Neural progenitor cell (in vitro differentiated cells): Measurements from ENCODE around the gene ZNF174. TPM values are rescaled to one million over a fixed set of nuclear protein-coding genes. Genes with fewer than 3 reads are reported as not detected.

Source experiments
- DNase-seq: peaks from one replicate; pipeline ENCODE4 v3.0.0-alpha.2; 2016; ENCODE audit warnings: low spot score
- H2AFZ ChIP-seq: fragments of 200-600 bp; sonication (generic); replicated peaks from 2 replicates; pipeline ENCODE4 v1.6.1; 2016; ENCODE audit warnings: antibody characterized with exemption
- H3F3A ChIP-seq: fragments of 200-600 bp; sonication (generic); 2 replicates; pipeline ENCODE4 v1.6.1; 2016; ENCODE audit warnings: antibody characterized with exemption, low read depth
- H3K27ac ChIP-seq: fragments of 200-600 bp; sonication (generic); 2 replicates; pipeline ENCODE4 v1.5.1; 2016; ENCODE audit warnings: mild to moderate bottlenecking
- H3K27me3 ChIP-seq: fragments of 200-600 bp; sonication (generic); 2 replicates; pipeline ENCODE4 v1.6.1; 2016; ENCODE audit warnings: mild to moderate bottlenecking, moderate library complexity
- H3K36me3 ChIP-seq: fragments of 200-600 bp; sonication (generic); 2 replicates; pipeline ENCODE4 v1.5.1; 2016
- H3K4me1 ChIP-seq: fragments of 200-600 bp; sonication (generic); 2 replicates; pipeline ENCODE4 v1.6.1; 2016; ENCODE audit warnings: mixed run types
- H3K4me2 ChIP-seq: fragments of 200-600 bp; sonication (generic); 2 replicates; pipeline ENCODE4 v1.6.1; 2016
- H3K4me3 ChIP-seq: fragments of 200-600 bp; sonication (generic); 2 replicates; pipeline ENCODE4 v1.5.1; 2016
- H3K79me2 ChIP-seq: fragments of 200-600 bp; sonication (generic); 2 replicates; pipeline ENCODE4 v1.6.1; 2016; ENCODE audit warnings: low read depth
- H3K9ac ChIP-seq: fragments of 200-600 bp; sonication (generic); 2 replicates; pipeline ENCODE4 v1.6.1; 2016
- H3K9me3 ChIP-seq: fragments of 200-600 bp; sonication (generic); 2 replicates; pipeline ENCODE4 v1.5.1; 2016; ENCODE audit warnings: low read depth
- H4K20me1 ChIP-seq: fragments of 200-600 bp; sonication (generic); 2 replicates; pipeline ENCODE4 v1.6.1; 2016; ENCODE audit warnings: low read depth
- H3K27ac Mint-ChIP-seq: 3 replicates; pipeline ENCODE4 v1.8.0; 2021; ENCODE audit warnings: mixed read lengths
- H3K27me3 Mint-ChIP-seq: 2 replicates; pipeline ENCODE4 v1.8.0; 2022; ENCODE audit warnings: low read depth, mild to moderate bottlenecking, inconsistent platforms, moderate library complexity, mixed read lengths; ENCODE audit not compliant: insufficient read depth
- H3K36me3 Mint-ChIP-seq: 3 replicates; pipeline ENCODE4 v1.8.0; 2021; ENCODE audit warnings: mixed read lengths
- H3K4me1 Mint-ChIP-seq: 3 replicates; pipeline ENCODE4 v1.8.0; 2021; ENCODE audit warnings: mixed read lengths
- H3K4me3 Mint-ChIP-seq: 3 replicates; pipeline ENCODE4 v1.8.0; 2021; ENCODE audit warnings: mild to moderate bottlenecking, moderate library complexity, mixed read lengths
- H3K9me3 Mint-ChIP-seq: 3 replicates; pipeline ENCODE4 v1.8.0; 2020; ENCODE audit warnings: mixed read lengths
- CTCF ChIP-seq: fragments of 200-600 bp; sonication (generic); IDR thresholded peaks from 2 replicates; pipeline ENCODE4 v1.5.1; 2017; ENCODE audit warnings: antibody characterized with exemption, mild to moderate bottlenecking
- EZH2 ChIP-seq: fragments of 200-600 bp; sonication (generic); IDR thresholded peaks from 2 replicates; pipeline ENCODE4 v1.6.1; 2017; ENCODE audit warnings: antibody characterized with exemption, mild to moderate bottlenecking, moderate library complexity
- EZH2phosphoT487 ChIP-seq: fragments of 200-600 bp; sonication (generic); IDR thresholded peaks from 2 replicates; pipeline ENCODE4 v1.6.1; 2017; ENCODE audit warnings: antibody characterized with exemption
- total RNA-seq: library from RNA; depleted of rRNA; stranded (reverse); fragments of >200 nt; gene quantifications from 2 replicates; pipeline ENCODE4 v1.2.3, GENCODE V29; 2015; ENCODE audit warnings: low replicate concordance

The ZNF174 gene
- 9.9 and 17.8 TPM in 2 replicates for total RNA-seq

- peak; percentile 99 for DNase-seq
- H3K4me3 ChIP-seq = peak within 1 kb of the TSS; percentile 91
- H3K27ac ChIP-seq = no peak within 1 kb of the TSS
- H3K27ac Mint-ChIP-seq = peak within 1 kb of the TSS; percentile 90
- peaks cover 25% of the 10 kb centered on the region for H3K36me3 ChIP-seq
- no peaks in the 10 kb centered on the region for H3K4me1 ChIP-seq
- H3K4me2 ChIP-seq = peak within 1 kb of the TSS; percentile 86
- peaks cover 7% of the 10 kb centered on the region for H3K27me3 Mint-ChIP-seq
- peaks cover 42% of the 10 kb centered on the region for H3K79me2 ChIP-seq
- peak within 1 kb of the TSS; percentile 95 for H3K4me3 Mint-ChIP-seq
- TF ChIP-seq EZH2phosphoT487 (no peak), EZH2 (no peak), CTCF (no peak)
- peaks cover 47% of the 10 kb centered on the region for H3K9me3 Mint-ChIP-seq
- H3K9me3 ChIP-seq = peaks cover under 1% of the 10 kb centered on the region
- peak within 1 kb of the TSS; percentile 71 for H2AFZ ChIP-seq
- peak within 1 kb of the TSS; percentile 53 for H3K9ac ChIP-seq
- H3K4me1 Mint-ChIP-seq = peaks cover 11% of the 10 kb centered on the region
- peaks cover 61% of the 10 kb centered on the region for H3K36me3 Mint-ChIP-seq
- H3K27me3 ChIP-seq = no peaks in the 10 kb centered on the region
- H4K20me1 ChIP-seq = no peaks in the 10 kb centered on the region
- H3F3A ChIP-seq = peaks cover 17% of the 10 kb centered on the region
These were observed at the start of gene ZNF174, which contains the start of gene ZSCAN32 for GRCh38 chr16:3400779-3401688. TSS of gene ZNF174 (plus strand) at chr16:3401215. CDS start at chr16:3402005, 790 bp downstream. TSS of gene ZSCAN32 (minus strand) at chr16:3401004. CDS start at chr16:3397557, 3,447 bp downstream.

GRCh38 chr16:3355589-3355988, 45.4 kb upstream of the ZNF174 start, which contains the start of gene OR2C1:
TSS of gene OR2C1 (plus strand) at chr16:3355889. CDS start at chr16:3355941, 52 bp downstream.
- Histone ChIP-seq H3K27me3 (peaks cover 5% of the 10 kb centered on the region), H3K36me3 (no peaks in the 10 kb centered on the region), H3K9ac (no peak within 1 kb of the TSS), H3K4me1 (no peaks in the 10 kb centered on the region), H3F3A (no peaks in the 10 kb centered on the region), H3K79me2 (no peaks in the 10 kb centered on the region), H2AFZ (no peak within 1 kb of the TSS), H3K4me2 (no peak within 1 kb of the TSS), H3K27ac (no peak within 1 kb of the TSS), H4K20me1 (no peaks in the 10 kb centered on the region), H3K4me3 (no peak within 1 kb of the TSS), H3K9me3 (no peaks in the 10 kb centered on the region)
- no peak within 1 kb of the TSS for H3K4me3 Mint-ChIP-seq
- peaks cover 4% of the 10 kb centered on the region for H3K27me3 Mint-ChIP-seq
- no peaks in the 10 kb centered on the region for H3K36me3 Mint-ChIP-seq
- no peak within 1 kb of the TSS for H3K27ac Mint-ChIP-seq
- no peak for DNase-seq
- H3K9me3 Mint-ChIP-seq = peaks cover 5% of the 10 kb centered on the region
- TF ChIP-seq EZH2 = no peak
- no peak for TF ChIP-seq EZH2phosphoT487
- TF ChIP-seq CTCF = no peak
- H3K4me1 Mint-ChIP-seq = no peaks in the 10 kb centered on the region

- H3K9me3 ChIP-seq = no peaks in the 10 kb centered on the region
- no peak overlapping the region for H3K4me3 ChIP-seq
- no peak for DNase-seq
- H4K20me1 ChIP-seq = no peaks in the 10 kb centered on the region
- no peak overlapping the region for H3K9ac ChIP-seq
- no peak overlapping the region for H3K4me2 ChIP-seq
- no peaks in the 10 kb centered on the region for H3K79me2 ChIP-seq
- no peak overlapping the region for H3K27ac ChIP-seq
- no peaks in the 10 kb centered on the region for H3K36me3 ChIP-seq
- H3K27me3 ChIP-seq = peaks cover 5% of the 10 kb centered on the region
- TF ChIP-seq EZH2 = no peak
- no peak for TF ChIP-seq CTCF
- TF ChIP-seq EZH2phosphoT487 = no peak
- Mint-ChIP-seq H3K9me3 (peaks cover 5% of the 10 kb centered on the region), H3K4me3 (no peak overlapping the region), H3K36me3 (no peaks in the 10 kb centered on the region), H3K27me3 (peaks cover 4% of the 10 kb centered on the region), H3K4me1 (no peaks in the 10 kb centered on the region), H3K27ac (no peak overlapping the region)
- H2AFZ ChIP-seq = no peak overlapping the region
- H3K4me1 ChIP-seq = no peaks in the 10 kb centered on the region
- no peaks in the 10 kb centered on the region for H3F3A ChIP-seq
These were observed 44.9 kb upstream of the ZNF174 start for GRCh38 chr16:3356118-3356517.
